GM19240 (cell line): ENCODE measurements around the gene JAGN1.
A peak's percentile ranks its signal among the peaks of the same experiment; 100 is the strongest.
"Not testable (repeated sequence)": the region's sequence is repeated elsewhere in the genome, so short reads cannot be mapped to it uniquely, and the experiment has no call there.

ENCODE experiments used
- DNase-seq: peaks from one replicate; pipeline ENCODE4 v3.0.0; 2011; ENCODE audit warnings: low spot score; ENCODE audit not compliant: insufficient read length

The JAGN1 gene

DNA sequence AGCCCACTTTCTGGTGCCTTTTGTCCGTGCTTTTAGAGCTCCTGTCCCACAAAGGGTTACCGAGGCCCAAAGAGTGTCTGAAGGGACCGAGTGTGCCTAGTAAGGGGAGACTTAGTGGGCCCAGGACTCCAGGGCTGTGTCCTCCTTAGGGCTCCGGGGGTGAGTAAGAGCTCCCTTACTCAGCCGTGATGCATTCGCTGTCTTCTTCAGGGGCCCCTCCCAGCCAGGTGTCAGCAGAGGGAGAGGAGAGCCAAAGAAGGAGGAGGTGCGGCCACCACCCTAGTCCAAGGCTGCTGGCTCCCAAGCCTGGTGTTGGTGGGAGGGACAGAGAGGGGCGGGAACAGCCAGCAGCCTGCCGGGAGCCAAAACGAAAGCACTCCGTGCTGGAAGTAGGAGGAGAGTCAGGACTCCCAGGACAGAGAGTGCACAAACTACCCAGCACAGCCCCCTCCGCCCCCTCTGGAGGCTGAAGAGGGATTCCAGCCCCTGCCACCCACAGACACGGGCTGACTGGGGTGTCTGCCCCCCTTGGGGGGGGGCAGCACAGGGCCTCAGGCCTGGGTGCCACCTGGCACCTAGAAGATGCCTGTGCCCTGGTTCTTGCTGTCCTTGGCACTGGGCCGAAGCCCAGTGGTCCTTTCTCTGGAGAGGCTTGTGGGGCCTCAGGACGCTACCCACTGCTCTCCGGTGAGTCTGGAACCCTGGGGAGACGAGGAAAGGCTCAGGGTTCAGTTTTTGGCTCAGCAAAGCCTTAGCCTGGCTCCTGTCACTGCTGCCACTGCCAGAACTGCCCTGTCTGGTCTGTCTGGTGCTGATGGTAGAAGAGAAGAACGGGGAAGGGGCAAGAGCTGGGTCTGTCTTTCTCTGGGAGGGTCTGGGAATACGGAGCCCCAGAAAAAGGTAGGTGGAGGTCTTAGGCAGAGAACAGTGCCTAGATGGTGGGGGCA lies 26.6 kb downstream of the JAGN1 start, which contains the start of gene IL17RC:
IL17RC (plus strand) TSS at position 365 of the 947 bp plus-strand sequence; CDS start at position 583, 218 bp downstream.
- DNase-seq, result no peak

DNA sequence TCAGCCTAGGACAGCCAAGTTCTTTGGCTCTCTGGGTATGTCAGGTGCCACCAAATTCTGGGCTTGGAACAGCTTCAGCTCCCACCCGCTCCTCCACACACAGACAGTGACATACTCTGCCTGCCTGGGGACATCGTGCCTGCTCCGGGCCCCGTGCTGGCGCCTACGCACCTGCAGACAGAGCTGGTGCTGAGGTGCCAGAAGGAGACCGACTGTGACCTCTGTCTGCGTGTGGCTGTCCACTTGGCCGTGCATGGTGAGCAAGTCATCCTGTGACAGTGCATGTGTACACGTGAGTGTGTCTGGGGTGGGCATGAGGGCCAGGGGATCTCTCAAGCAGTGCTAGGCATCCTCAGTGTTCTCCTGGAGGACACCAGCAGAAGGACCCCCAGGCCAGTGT lies 27.4 kb downstream of the JAGN1 start:
- no peak for DNase-seq

DNA sequence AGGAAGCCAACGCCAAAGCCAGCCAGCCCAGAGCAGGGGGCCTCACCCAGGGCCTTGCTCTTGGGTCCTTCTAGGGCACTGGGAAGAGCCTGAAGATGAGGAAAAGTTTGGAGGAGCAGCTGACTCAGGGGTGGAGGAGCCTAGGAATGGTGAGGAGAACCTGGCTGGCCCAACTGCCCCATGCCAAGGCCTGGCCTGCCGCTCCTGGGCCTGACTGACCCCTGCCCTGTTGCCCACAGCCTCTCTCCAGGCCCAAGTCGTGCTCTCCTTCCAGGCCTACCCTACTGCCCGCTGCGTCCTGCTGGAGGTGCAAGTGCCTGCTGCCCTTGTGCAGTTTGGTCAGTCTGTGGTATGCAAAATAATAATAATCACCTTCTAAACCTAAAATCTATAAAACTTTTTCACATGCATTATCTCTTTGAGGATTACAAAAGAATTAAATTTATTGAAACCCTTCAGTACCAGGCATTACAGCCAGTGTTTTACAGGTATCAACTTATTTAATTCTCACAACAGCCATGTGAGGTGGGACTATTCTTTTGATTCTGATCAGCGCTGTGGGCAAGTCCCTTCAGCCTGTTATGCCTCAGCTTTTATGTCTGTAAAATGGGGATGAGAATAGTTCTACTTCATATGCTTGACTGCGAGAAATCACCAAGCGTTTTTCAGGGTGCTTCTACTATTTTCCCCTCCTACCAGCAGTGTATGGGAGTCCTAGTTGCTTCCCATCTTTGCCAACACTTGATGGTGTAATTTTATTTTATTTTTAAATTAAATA lies 28.0 kb downstream of the JAGN1 start:
- no peak for DNase-seq

DNA sequence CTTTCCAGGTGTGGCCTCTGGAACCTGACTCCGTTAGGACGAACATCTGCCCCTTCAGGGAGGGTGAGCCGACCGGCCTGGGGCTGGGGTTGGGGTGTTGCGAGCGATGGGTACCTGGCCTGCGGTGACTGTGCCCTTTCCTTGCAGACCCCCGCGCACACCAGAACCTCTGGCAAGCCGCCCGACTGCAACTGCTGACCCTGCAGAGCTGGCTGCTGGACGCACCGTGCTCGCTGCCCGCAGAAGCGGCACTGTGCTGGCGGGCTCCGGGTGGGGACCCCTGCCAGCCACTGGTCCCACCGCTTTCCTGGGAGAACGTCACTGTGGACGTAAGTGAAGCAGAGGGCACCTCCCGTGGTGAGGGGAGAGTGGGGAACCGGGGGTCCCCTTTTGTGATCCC lies 37.7 kb downstream of the JAGN1 start:
- DNase-seq, result no peak

DNA sequence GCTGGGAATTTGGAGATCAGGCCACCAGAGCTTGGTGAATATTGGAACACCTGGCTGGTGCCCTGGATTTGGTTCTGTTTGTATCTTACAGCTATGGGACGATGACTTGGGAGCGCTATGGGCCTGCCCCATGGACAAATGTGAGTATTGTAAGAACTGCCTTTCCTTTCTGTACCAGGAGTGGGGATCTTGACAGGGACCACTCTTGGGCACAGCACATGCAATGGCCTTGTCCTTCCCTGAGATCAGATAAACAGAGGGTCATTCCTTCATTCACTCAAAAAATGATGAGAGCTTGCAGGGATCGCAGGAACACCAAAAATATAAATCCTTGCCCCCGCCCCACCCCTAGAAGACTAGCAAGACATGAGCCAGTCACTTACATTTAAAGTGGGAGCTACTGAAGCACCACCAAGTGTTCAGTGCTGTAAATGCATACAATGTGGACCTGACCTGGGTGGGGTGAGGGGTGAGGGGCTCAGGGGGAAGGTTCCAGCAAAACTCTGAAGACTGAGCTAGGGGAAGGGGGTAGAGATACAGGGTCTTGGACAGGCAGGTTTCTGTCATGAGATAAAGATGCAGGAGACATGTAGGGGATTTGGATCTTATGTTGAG lies 40.5 kb downstream of the JAGN1 start:
- no peak for DNase-seq

DNA sequence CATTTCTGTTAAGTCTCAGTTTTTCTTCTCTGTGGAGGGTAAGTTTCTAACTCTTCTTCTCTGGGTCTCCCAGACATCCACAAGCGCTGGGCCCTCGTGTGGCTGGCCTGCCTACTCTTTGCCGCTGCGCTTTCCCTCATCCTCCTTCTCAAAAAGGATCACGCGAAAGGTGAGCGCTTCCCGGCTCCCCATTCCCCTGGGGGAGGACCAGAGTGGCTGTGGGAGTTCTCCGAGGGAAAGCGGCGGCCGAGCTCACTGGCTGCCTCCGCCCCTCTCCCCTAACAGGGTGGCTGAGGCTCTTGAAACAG lies 42.1 kb downstream of the JAGN1 start:
- DNase-seq, result no peak

DNA sequence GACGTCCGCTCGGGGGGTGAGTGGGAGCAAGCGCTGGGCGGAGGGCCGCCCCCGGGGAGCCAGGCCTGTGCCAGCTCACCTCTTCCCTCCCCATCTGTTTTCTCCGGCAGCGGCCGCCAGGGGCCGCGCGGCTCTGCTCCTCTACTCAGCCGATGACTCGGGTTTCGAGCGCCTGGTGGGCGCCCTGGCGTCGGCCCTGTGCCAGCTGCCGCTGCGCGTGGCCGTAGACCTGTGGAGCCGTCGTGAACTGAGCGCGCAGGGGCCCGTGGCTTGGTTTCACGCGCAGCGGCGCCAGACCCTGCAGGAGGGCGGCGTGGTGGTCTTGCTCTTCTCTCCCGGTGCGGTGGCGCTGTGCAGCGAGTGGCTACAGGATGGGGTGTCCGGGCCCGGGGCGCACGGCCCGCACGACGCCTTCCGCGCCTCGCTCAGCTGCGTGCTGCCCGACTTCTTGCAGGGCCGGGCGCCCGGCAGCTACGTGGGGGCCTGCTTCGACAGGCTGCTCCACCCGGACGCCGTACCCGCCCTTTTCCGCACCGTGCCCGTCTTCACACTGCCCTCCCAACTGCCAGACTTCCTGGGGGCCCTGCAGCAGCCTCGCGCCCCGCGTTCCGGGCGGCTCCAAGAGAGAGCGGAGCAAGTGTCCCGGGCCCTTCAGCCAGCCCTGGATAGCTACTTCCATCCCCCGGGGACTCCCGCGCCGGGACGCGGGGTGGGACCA lies 42.6 kb downstream of the JAGN1 start:
- peak; percentile 84 for DNase-seq

DNA sequence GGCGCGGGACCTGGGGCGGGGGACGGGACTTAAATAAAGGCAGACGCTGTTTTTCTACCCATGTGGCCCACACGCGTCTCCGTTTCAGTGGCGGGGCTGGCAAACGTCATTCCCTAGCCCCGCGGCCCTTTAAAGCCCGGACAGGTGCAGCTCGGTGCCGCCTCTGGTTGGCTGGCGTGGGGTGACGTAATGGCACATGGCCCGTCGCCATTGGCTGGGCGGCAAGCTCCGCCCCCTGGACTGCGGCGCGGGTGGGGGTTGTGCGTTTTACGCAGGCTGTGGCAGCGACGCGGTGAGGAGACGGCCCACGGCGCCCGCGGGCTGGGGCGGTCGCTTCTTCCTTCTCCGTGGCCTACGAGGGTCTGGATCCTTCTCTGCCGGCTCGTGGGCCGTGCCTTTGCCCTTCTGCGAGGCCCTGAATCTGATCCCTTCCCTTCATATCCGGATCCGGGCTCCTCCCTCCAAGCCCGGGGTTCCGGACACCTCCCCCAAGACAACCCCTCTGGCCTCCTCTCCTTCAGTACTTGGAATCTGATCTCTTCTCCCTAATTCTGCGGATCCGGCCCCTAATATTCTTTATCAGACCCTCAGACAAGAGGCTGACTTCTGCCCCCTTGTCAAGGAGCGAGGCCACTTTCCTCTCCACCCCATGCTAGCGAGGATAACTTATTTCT lies 43.3 kb downstream of the JAGN1 start, which contains the start of gene CRELD1:
CRELD1 (plus strand) TSS at position 274 of the 674 bp plus-strand sequence. CDS start 605 bp downstream, outside the sequence.
- DNase-seq, result peak; percentile 93

DNA sequence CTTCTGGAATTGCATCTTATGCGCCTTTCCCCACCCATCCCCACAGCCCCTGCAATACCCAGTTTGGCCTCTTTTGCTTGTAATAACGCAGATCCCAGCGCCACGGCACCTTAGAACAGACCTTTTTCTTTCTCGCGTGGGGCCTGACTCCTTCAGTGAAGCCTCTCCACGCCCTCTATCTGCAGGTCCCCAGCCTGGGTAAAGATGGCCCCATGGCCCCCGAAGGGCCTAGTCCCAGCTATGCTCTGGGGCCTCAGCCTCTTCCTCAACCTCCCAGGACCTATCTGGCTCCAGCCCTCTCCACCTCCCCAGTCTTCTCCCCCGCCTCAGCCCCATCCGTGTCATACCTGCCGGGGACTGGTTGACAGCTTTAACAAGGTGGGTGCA lies 43.8 kb downstream of the JAGN1 start:
- DNase-seq, result no peak

DNA sequence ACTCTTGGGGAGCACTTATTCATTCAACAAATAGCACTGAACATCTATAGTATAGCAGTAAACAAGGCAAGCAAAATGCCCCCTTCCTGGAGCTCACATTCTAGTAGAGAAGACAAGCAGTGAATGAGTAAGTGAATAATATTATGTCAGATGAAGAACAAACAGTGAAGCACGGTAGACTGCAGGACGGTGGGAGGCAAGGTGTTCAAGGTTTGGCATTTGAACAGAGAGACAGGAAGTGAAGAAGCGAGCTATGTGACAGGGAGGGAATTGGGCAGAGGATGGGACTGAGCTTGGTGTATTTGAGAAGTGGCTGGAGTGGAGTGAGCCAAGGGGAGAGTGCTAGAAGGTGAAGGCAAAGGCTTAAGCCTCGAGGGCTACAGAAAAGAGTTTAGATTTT lies 44.6 kb downstream of the JAGN1 start:
- no peak for DNase-seq

DNA sequence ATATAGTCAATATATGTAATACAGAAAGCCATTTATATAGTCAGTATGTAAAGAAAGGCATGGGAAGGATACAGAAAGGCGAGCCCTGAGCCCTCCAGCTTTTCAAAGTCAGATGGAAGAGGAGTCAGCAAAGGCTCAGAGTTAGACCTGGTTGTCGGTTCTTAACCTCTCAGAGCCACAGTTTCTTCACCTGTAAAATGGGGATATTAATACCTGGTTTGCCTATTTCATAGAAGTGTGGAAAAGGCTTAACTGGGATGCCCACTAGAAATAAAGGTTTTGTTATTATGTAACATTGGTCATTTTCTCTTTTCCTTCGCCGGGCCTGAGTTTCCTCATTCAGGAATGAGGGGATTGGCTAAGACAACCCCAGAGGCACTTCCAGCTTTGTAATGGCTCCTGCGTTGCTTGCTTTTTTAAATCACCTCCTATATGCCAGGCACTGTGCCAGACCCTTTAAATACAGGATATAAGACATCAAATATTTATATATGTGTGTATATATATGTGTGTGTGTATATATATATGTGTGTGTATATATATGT lies 45.6 kb downstream of the JAGN1 start:
- DNase-seq, result no peak

DNA sequence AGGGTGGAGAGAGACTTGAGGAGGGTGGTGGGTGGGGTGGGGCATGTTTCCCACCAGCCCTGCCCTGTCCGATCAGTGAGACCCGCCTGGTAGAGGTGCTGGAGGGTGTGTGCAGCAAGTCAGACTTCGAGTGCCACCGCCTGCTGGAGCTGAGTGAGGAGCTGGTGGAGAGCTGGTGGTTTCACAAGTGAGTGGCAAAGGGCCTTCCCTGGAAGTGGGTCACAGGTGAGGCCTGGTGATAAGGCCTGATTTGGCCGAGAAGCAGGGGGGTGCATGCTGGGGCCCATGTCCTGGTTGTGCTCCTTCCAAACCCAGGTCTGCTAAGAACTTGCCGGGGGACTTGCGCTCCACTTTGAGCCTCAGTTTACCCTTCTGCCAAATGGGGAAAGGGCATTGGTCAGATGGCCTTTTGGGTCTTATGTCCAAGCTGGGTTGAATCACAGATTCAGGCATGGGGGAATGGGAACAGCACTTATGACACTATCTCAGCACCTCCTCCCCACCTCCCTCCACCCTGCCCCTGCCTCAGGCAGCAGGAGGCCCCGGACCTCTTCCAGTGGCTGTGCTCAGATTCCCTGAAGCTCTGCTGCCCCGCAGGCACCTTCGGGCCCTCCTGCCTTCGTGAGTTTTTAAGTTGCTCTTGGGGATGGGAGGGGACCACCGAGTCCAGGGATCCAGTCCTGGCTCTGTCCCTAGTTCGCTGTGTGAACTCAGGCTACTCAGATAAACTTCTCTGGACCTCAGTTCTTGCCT lies 47.3 kb downstream of the JAGN1 start:
- no peak for DNase-seq

DNA sequence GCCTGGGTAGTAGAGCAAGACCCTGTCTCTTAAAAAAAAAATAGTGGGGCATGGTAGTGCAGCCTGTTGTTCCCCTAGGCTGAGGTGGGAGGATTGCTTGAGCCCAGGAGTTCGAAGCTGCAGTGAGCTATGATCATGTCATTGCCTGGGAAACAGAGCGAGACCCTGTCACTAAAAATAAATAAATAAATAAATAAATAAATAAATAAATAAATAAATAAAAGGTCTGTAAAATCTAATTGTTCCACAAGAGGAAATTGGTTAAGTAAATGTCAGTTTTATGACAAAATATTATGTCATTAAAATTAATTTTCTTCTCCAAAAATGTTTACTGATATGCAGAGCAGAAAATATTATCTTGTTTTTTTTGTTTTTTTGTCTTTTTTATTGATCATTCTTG lies 48.6 kb downstream of the JAGN1 start:
- no peak for DNase-seq

DNA sequence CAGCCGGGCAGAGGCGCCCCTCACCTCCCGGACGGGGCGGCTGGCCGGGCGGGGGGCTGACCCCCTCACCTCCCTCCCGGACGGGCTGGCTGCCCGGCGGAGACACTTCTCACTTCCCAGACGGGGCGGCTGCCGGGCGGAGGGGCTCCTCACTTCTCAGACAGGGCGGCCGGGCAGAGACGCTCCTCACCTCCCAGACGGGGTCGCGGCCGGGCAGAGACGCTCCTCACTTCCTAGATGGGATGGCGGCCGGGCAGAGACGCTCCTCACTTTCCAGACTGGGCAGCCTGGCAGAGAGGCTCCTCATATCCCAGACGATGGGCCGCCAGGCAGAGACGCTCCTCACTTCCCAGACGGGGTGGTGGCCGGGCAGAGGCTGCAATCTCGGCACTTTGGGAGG lies 49.5 kb downstream of the JAGN1 start:
- not testable (repeated sequence) for DNase-seq

DNA sequence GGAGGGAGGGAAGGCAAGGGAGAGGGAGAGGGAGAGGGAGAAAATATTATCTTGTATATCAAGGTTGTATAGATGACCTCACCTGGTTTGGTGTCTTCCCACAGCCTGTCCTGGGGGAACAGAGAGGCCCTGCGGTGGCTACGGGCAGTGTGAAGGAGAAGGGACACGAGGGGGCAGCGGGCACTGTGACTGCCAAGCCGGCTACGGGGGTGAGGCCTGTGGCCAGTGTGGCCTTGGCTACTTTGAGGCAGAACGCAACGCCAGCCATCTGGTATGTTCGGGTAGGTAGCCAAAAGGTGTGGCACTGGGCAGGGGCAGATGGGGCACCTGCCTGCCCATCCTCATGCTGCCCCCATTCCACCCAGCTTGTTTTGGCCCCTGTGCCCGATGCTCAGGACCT lies 50.3 kb downstream of the JAGN1 start:
- no peak for DNase-seq

DNA sequence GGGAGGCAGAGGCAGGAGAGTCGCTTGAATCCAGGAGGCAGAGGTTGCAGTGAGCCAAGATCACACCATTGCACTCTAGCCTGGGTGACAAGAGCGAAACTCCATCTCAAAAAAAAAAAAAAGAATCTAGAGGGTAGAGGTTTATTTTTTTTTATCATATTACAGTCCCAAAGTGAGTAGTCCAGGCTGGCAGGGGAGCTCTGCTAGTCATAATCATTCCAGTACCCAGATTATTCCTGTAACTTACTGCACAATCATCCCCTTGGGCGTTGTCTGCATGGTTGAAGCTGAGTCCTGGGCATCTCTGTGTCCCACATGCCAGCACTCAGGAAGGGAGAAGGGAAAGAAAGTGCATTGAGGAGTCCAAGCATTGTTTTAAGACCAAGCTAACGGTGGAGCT lies 51.8 kb downstream of the JAGN1 start:
- no peak for DNase-seq

DNA sequence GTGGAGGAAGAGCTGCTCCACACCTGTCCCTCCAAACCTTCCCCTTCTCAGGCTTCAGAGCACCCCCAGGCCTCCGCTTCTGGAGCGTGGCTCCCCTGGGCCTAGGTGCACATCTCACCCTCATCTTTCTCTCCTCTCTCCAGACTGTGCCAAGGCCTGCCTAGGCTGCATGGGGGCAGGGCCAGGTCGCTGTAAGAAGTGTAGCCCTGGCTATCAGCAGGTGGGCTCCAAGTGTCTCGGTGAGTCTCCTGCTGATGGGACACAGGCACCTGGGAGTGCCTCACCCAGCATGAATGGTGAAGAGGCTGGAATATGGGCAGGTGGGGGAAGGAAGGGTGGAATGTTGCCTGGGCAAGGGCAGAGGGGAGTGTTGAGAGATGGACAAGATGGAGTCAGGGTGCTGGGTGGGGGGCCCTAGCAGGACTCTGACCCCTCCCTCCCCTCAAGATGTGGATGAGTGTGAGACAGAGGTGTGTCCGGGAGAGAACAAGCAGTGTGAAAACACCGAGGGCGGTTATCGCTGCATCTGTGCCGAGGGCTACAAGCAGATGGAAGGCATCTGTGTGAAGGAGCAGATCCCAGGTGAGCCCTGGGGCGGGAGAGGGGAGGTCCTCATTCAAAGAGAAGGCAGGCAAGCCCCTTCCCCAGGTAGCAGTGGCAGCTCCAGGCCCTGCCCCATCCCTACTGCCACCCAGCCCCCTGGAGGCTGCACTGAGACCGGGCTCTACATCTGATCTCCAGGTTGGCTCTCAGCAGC lies 52.7 kb downstream of the JAGN1 start:
- no peak for DNase-seq
